Chondrocyte (in vitro differentiated cells): ENCODE results near the gene SMARCA5. TPM values are rescaled to one million over a fixed set of nuclear protein-coding genes. Genes with fewer than 3 reads are reported as not detected.

Experiments used
- DNase-seq: peaks from one replicate; pipeline ENCODE4 v3.0.0; 2021; ENCODE audit warnings: mixed read lengths, low spot score
- H3K27ac Mint-ChIP-seq: one replicate; pipeline ENCODE4 v1.8.0; 2021; ENCODE audit warnings: mild to moderate bottlenecking, moderate library complexity, mixed read lengths; ENCODE audit not compliant: unreplicated experiment
- H3K27me3 Mint-ChIP-seq: 2 replicates; pipeline ENCODE4 v1.8.0; 2021; ENCODE audit warnings: low read depth, mixed read lengths
- H3K36me3 Mint-ChIP-seq: 2 replicates; pipeline ENCODE4 v1.8.0; 2021; ENCODE audit warnings: low read depth, mixed read lengths
- H3K4me1 Mint-ChIP-seq: 2 replicates; pipeline ENCODE4 v1.8.0; 2021; ENCODE audit warnings: low read depth, mild to moderate bottlenecking, mixed read lengths
- H3K4me3 Mint-ChIP-seq: one replicate; pipeline ENCODE4 v1.8.0; 2021; ENCODE audit warnings: mild to moderate bottlenecking, moderate library complexity, mixed read lengths; ENCODE audit not compliant: unreplicated experiment
- H3K9me3 Mint-ChIP-seq: 2 replicates; pipeline ENCODE4 v1.8.0; 2021; ENCODE audit warnings: low read depth, mixed read lengths
- CTCF ChIP-seq: fragments of 200-600 bp; sonication (generic); IDR thresholded peaks from 2 replicates; pipeline ENCODE4 v1.5.0; 2021; ENCODE audit warnings: antibody characterized with exemption, mild to moderate bottlenecking, moderate library complexity
- total RNA-seq: library from RNA; stranded (reverse); gene quantifications from 3 replicates; pipeline ENCODE4 v1.2.1, GENCODE V29; 2021

Gene SMARCA5
- total RNA-seq, 1 donor from 2014 or later = 42.5 TPM

GRCh38 chr4:143482840-143483239, 30.7 kb upstream of the SMARCA5 start:
- TF ChIP-seq CTCF = peak; percentile 94
- Mint-ChIP-seq H3K27ac (no peak overlapping the region), H3K36me3 (no peaks in the 10 kb centered on the region), H3K9me3 (no peaks in the 10 kb centered on the region), H3K4me3 (no peak overlapping the region), H3K27me3 (no peaks in the 10 kb centered on the region), H3K4me1 (peaks cover 2% of the 10 kb centered on the region)
- DNase-seq = no peak

- Mint-ChIP-seq H3K36me3 (no peaks in the 10 kb centered on the region), H3K4me1 (peaks cover 2% of the 10 kb centered on the region), H3K27ac (no peak overlapping the region), H3K27me3 (no peaks in the 10 kb centered on the region), H3K9me3 (peaks cover 2% of the 10 kb centered on the region), H3K4me3 (no peak overlapping the region)
- TF ChIP-seq CTCF = no peak
- no peak for DNase-seq
Observed at GRCh38 chr4:143486314-143486713, 27.2 kb upstream of the SMARCA5 start.

- Mint-ChIP-seq H3K4me3 (no peak overlapping the region), H3K27ac (no peak overlapping the region), H3K4me1 (no peaks in the 10 kb centered on the region), H3K36me3 (peaks cover 5% of the 10 kb centered on the region), H3K27me3 (no peaks in the 10 kb centered on the region), H3K9me3 (peaks cover 15% of the 10 kb centered on the region)
- no peak for TF ChIP-seq CTCF
- no peak for DNase-seq
Observed at GRCh38 chr4:143488687-143489086, 24.8 kb upstream of the SMARCA5 start.

GRCh38 chr4:143489106-143489505, 24.4 kb upstream of the SMARCA5 start:
- Mint-ChIP-seq H3K9me3 (peaks cover 18% of the 10 kb centered on the region), H3K27me3 (no peaks in the 10 kb centered on the region), H3K27ac (no peak overlapping the region), H3K4me1 (no peaks in the 10 kb centered on the region), H3K4me3 (no peak overlapping the region), H3K36me3 (peaks cover 6% of the 10 kb centered on the region)
- DNase-seq = no peak
- no peak for TF ChIP-seq CTCF

- Mint-ChIP-seq H3K4me1 (no peaks in the 10 kb centered on the region), H3K27ac (no peak overlapping the region), H3K36me3 (peaks cover 5% of the 10 kb centered on the region), H3K27me3 (no peaks in the 10 kb centered on the region), H3K4me3 (no peak overlapping the region), H3K9me3 (peaks cover 10% of the 10 kb centered on the region)
- no peak for DNase-seq
- TF ChIP-seq CTCF = no peak
Observed at GRCh38 chr4:143498021-143498420, 15.5 kb upstream of the SMARCA5 start.
